SK-N-SH (cell line): ENCODE results near the gene GRK5. TPM values are rescaled to one million over a fixed set of nuclear protein-coding genes. Genes with fewer than 3 reads are reported as not detected.

Experiments used
- CTCF ChIA-PET: fragments of 300-600, 350-600 bp; formaldehyde crosslinking; extraction: SDS; loops from one replicate; lab custom pipeline; 2021; lab: Yijun Ruan, JAX
- POLR2A ChIA-PET: fragments of 350-600 bp; sonication (Branson Sonifier 250); formaldehyde crosslinking; extraction: SDS; loops from one replicate; lab custom pipeline; 2020; ENCODE audit warnings: antibody characterized with exemption, inconsistent platforms; lab: Yijun Ruan, JAX
- DNase-seq: peaks from one replicate; pipeline ENCODE4 v3.0.0; 2012
- H2AFZ ChIP-seq: fragments of 200-600 bp; sonication (generic); 2 replicates; pipeline ENCODE4 v1.8.1; 2016; ENCODE audit warnings: antibody characterized with exemption, mild to moderate bottlenecking, low read depth
- H3F3A ChIP-seq: fragments of 200-600 bp; sonication (generic); replicated peaks from 2 replicates; pipeline ENCODE3; 2016; ENCODE audit warnings: antibody characterized with exemption, mild to moderate bottlenecking; ENCODE audit not compliant: insufficient read depth
- H3K27ac ChIP-seq, 2 experiments: fragments of 200-500 bp in 1 of 2; fragments of 200-600 bp in 1 of 2; sonication (Bioruptor generic) in 1 of 2; sonication (generic), shearing (Covaris generic) in 1 of 2; 2 replicates each; pipeline versions ENCODE4 v1.5.1 to v1.6.1; 2014 to 2016; ENCODE audit warnings: low read depth in 2 of 2, inconsistent platforms in 1 of 2, low read length in 1 of 2, mild to moderate bottlenecking in 1 of 2, mixed read lengths in 1 of 2
- H3K27me3 ChIP-seq: fragments of 200-600 bp; sonication (generic), shearing (Covaris generic); 2 replicates; pipeline ENCODE4 v1.6.1; 2016; ENCODE audit warnings: mixed run types; ENCODE audit not compliant: insufficient read depth
- H3K36me3 ChIP-seq, 2 experiments: fragments of 200-500 bp in 1 of 2; fragments of 200-600 bp in 1 of 2; sonication (Bioruptor generic) in 1 of 2; sonication (generic) in 1 of 2; replicated peaks in 1 of 2; 2 replicates each; pipeline versions ENCODE3 to v1.5.1; 2014 to 2016; ENCODE audit warnings: low read length in 1 of 2, mild to moderate bottlenecking in 1 of 2; ENCODE audit not compliant: insufficient read depth in 2 of 2, control insufficient read depth in 1 of 2
- H3K4me1 ChIP-seq, 2 experiments: fragments of 200-500 bp in 1 of 2; fragments of 200-600 bp in 1 of 2; sonication (Bioruptor generic) in 1 of 2; sonication (generic), shearing (Covaris generic) in 1 of 2; 2 replicates each; pipeline versions ENCODE4 v1.5.1 to v1.6.1; 2014 to 2016; ENCODE audit warnings: low read depth in 1 of 2, low read length in 1 of 2, mixed run types in 1 of 2; ENCODE audit not compliant: insufficient read depth in 2 of 2, control insufficient read depth in 1 of 2
- H3K4me2 ChIP-seq: fragments of 200-600 bp; sonication (generic), shearing (Covaris generic); 2 replicates; pipeline ENCODE4 v1.6.1; 2017; ENCODE audit warnings: mixed run types
- H3K4me3 ChIP-seq, 2 experiments: fragments of 200-500 bp in 1 of 2; fragments of 200-600 bp in 1 of 2; sonication (Bioruptor generic) in 1 of 2; sonication (generic), shearing (Covaris generic) in 1 of 2; 2 replicates each; pipeline versions ENCODE4 v1.5.1 to v1.8.1; 2014 to 2016; ENCODE audit warnings: low read depth in 2 of 2, inconsistent platforms in 1 of 2, low read length in 1 of 2, mild to moderate bottlenecking in 1 of 2, mixed read lengths in 1 of 2, moderate library complexity in 1 of 2
- H3K79me2 ChIP-seq: fragments of 200-600 bp; sonication (generic); 2 replicates; pipeline ENCODE4 v1.8.1; 2017; ENCODE audit warnings: mild to moderate bottlenecking; ENCODE audit not compliant: insufficient read depth
- H3K9ac ChIP-seq: fragments of 200-600 bp; sonication (generic); 2 replicates; pipeline ENCODE4 v1.6.1; 2017; ENCODE audit warnings: mixed run types
- H3K9me2 ChIP-seq: fragments of 200-600 bp; sonication (generic); 2 replicates; pipeline ENCODE4 v1.6.1; 2017; ENCODE audit warnings: mixed run types
- H3K9me3 ChIP-seq: fragments of 200-600 bp; sonication (generic); 2 replicates; pipeline ENCODE4 v1.6.1; 2017; ENCODE audit warnings: mixed run types, mild to moderate bottlenecking, moderate library complexity
- H4K20me1 ChIP-seq: fragments of 200-600 bp; sonication (generic); 2 replicates; pipeline ENCODE4 v1.6.1; 2017; ENCODE audit warnings: mild to moderate bottlenecking, mixed run types; ENCODE audit not compliant: insufficient read depth
- CHD2 ChIP-seq: fragments of 150-350 bp; IDR thresholded peaks from 2 replicates; pipeline ENCODE4 v1.6.1; 2018; ENCODE audit warnings: low read length; ENCODE audit not compliant: partially characterized antibody
- IRF3 ChIP-seq: fragments of 150-350 bp; IDR thresholded peaks from 2 replicates; pipeline ENCODE4 v1.6.1; 2016; ENCODE audit warnings: mild to moderate bottlenecking, low read depth, low read length
- MAX ChIP-seq: IDR thresholded peaks from 2 replicates; pipeline ENCODE4 v1.4.0; 2012; ENCODE audit warnings: low read depth
- PBX3 ChIP-seq: IDR thresholded peaks from 2 replicates; pipeline ENCODE4; 2012
- REST ChIP-seq: IDR thresholded peaks from 2 replicates; pipeline ENCODE4 v1.6.1; 2012; ENCODE audit warnings: mild to moderate bottlenecking, low read depth, low read length, moderate library complexity
- RXRA ChIP-seq: IDR thresholded peaks from 2 replicates; pipeline ENCODE4 v1.4.0; 2012; ENCODE audit warnings: low read depth, mild to moderate bottlenecking, borderline replicate concordance
- USF1 ChIP-seq: IDR thresholded peaks from 2 replicates; pipeline ENCODE4 v1.4.0; 2012; ENCODE audit warnings: low read depth, borderline replicate concordance
- USF2 ChIP-seq: fragments of 150-350 bp; IDR thresholded peaks from 2 replicates; pipeline ENCODE4 v1.6.1; 2017; ENCODE audit warnings: antibody characterized with exemption, low read length, low read depth, borderline replicate concordance
- WGBS: methylation state at CpG from one replicate; pipeline ENCODE4 v1.1.6; 2017; ENCODE audit warnings: low lambda C conversion rate; 5-methylcytosine and 5-hydroxymethylcytosine counted together
- polyA plus RNA-seq, 3 experiments: library from polyadenylated mRNA; depleted of rRNA; stranded (reverse); fragments of >200 nt; gene quantifications; 2 replicates each; pipeline ENCODE4 v1.2.3, GENCODE V29; 2012

GRK5 gene
- polyA plus RNA-seq, 1 of the 3 experiments (the other 2 are of a cell fraction) = 12.1 TPM

- TF ChIP-seq REST (no peak), CHD2 (no peak), USF2 (no peak), USF1 (no peak), RXRA (no peak), IRF3 (no peak)
Observed at GRCh38 chr10:119425881-119426170, 218.5 kb downstream of the GRK5 start (continued).

GRCh38 chr10:119426699-119427098 is 219.3 kb downstream of the GRK5 start:
- H3K79me2 ChIP-seq = no peaks in the 10 kb centered on the region
- TF ChIP-seq MAX (no peak), PBX3 (no peak)
- no peaks in the 10 kb centered on the region for H3K27me3 ChIP-seq
- H3K9me2 ChIP-seq = no peaks in the 10 kb centered on the region
- POLR2A ChIA-PET = no interaction called here
- no peak for DNase-seq
- H3K4me1 ChIP-seq = peaks cover 0 to 13% of the 10 kb centered on the region in 2 experiments; a peak in 1 of 4 replicates
- no peak overlapping the region for H2AFZ ChIP-seq
- no peak overlapping the region for H3K27ac ChIP-seq
- H3K36me3 ChIP-seq = peaks cover under 1 to 5% of the 10 kb centered on the region in 2 experiments
- H3K9me3 ChIP-seq = no peaks in the 10 kb centered on the region
- no peaks in the 10 kb centered on the region for H3F3A ChIP-seq
- CTCF ChIA-PET = interaction anchor here (1.5 to 11.7 kb wide), 2 partner anchors 15 to 228 kb away, joined by 6 to 150 read pairs; no protein-coding TSS in a partner anchor
- WGBS = 94% methylated on average over 5 of the region's 5 CpGs
- no peak overlapping the region for H3K4me3 ChIP-seq
- no peak overlapping the region for H3K4me2 ChIP-seq
- H4K20me1 ChIP-seq = no peaks in the 10 kb centered on the region
- no peak overlapping the region for H3K9ac ChIP-seq
